Measurements from ENCODE around the gene PRR14. TPM values are rescaled to one million over a fixed set of nuclear protein-coding genes. Genes with fewer than 3 reads are reported as not detected.

Gene PRR14
- total and polyA plus RNA-seq, 10 of the 15 experiments (the other 5 are each of a cell fraction or from before 2014, with no cell fraction given) = 2.5 to 66.8 (median 19.2) TPM

DNA sequence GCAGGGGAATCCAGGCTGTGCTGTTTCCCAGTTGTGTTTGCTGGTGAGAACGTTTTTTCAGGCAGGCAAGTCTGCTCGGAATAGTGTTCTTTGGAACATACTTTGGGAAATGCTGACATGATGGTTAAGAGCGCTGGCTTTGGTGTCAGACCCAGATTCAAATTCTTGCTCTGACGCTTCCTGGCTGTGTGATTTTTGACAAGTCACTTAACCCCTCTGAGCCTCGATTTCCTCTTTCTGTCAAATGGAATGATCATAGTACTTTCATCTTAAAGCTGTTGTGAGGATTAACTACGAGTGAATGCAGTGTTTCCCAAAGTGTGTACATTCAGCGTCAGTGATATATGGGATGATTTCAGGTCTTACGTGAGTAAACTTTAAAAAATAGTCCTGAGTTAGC, 12.3 kb downstream of the PRR14 start:
- ChIA-PET POLR2A (interaction anchor here (0.9 to 1.6 kb wide), 2 partner anchors 13 to 30 kb away, joined by 4 to 6 read pairs; partner anchors contain the start of gene PRR14), SMC1A (ENCODE audit: uncharacterized antibody, unreplicated experiment) (interaction anchor here (1.1 kb wide), 1 partner anchor 34 kb away, joined by 3 read pairs; no protein-coding TSS in a partner anchor), CTCF (interaction anchor here (0.8 to 1.6 kb wide), 2 partner anchors 15 to 31 kb away, joined by 3 to 5 read pairs; no protein-coding TSS in a partner anchor), RAD21 (ENCODE audit: unreplicated experiment) (no interaction called here)
- intact Hi-C loops (cut with micrococcal nuclease; ENCODE audit: unreplicated experiment) (no loop called here), in situ Hi-C loops (cut with MboI) (loop anchor here (5.0 to 25.0 kb wide), 2 partner anchors 34 to 1224 kb away; partner anchors contain the start of gene SRCAP)
- TF ChIP-seq SIX5 (IDR thresholded peaks at IDR 0.05; ENCODE audit: low read depth, low read length, severe bottlenecking) (no peak), SMARCA5 (IDR thresholded peaks at IDR 0.05) (0 out of 2 replicates have a peak, but pooled peaks have one; percentile 39), SRF (IDR thresholded peaks at IDR 0.05; ENCODE audit: low read depth in 2 of 2, low read length in 2 of 2) (no peak), KDM1A (IDR thresholded peaks at IDR 0.05; ENCODE audit: borderline replicate concordance) (no peak), STAT1 (conservative IDR thresholded peaks at IDR 0.05) (no peak), RAD51 (IDR thresholded peaks at IDR 0.05) (no peak)
- WGBS (ENCODE audit: insufficient coverage, insufficient replicate concordance, low lambda C conversion rate, missing lambda C conversion rate) = 17% methylated on average over 8 of the region's 8 CpGs
- no peak for DNase-seq (ENCODE audit: low read depth, low spot score)
- Histone ChIP-seq H3K27ac (ENCODE audit: control insufficient read depth, insufficient read depth) (no peak overlapping the region), H3K79me2 (ENCODE audit: control insufficient read depth, insufficient read depth, low read length) (peaks cover 48% of the 10 kb centered on the region), H4K20me1 (ENCODE audit: control insufficient read depth, insufficient read depth) (0 out of 2 replicates have a peak, but pooled peaks cover 4% of the 10 kb centered on the region), H3K4me1 (ENCODE audit: control insufficient read depth, insufficient read depth, low read length) (peaks cover 15% of the 10 kb centered on the region), H3K4me3 (peak overlapping the region; percentile 25; the same call in 1 of the 2 replicates), H3K4me2 (ENCODE audit: control insufficient read depth, insufficient read depth) (peak overlapping the region; percentile 98), H3K9me3 (replicated peaks; ENCODE audit: control insufficient read depth, insufficient read depth, low read length) (no peaks in the 10 kb centered on the region; the same call in 2 of the 3 replicates), H2AFZ (ENCODE audit: control insufficient read depth, low read depth, low read length) (no peak overlapping the region), H3K27me3 (replicated peaks in 1 of 2; ENCODE audit: control insufficient read depth in 2 of 2, insufficient read depth in 2 of 2, low read length in 1 of 2) (no peaks in the 10 kb centered on the region), H3K36me3 (ENCODE audit: control insufficient read depth in 2 of 2, insufficient read depth in 2 of 2, low read length in 1 of 2) (peaks cover 26 to 34% of the 10 kb centered on the region in 2 experiments), H3K9ac (ENCODE audit: control insufficient read depth, insufficient read depth, low read length) (peak overlapping the region; percentile 30; the same call in 1 of the 2 replicates)
- no peak for ATAC-seq
- no TSS peak for BruUV-seq (replicated peaks)
- FAIRE-seq = no peak

GRCh38 chr16:30663820-30664219, 13.1 kb downstream of the PRR14 start:
- 18% methylated on average over 9 of the region's 9 CpGs for WGBS (ENCODE audit: insufficient coverage, insufficient replicate concordance, low lambda C conversion rate, missing lambda C conversion rate)
- ChIA-PET RAD21 (ENCODE audit: unreplicated experiment) (no interaction called here), SMC1A (ENCODE audit: uncharacterized antibody, unreplicated experiment) (interaction anchor here (1.1 kb wide), 1 partner anchor 34 kb away, joined by 3 read pairs; no protein-coding TSS in a partner anchor), CTCF (interaction anchor here (0.8 to 1.6 kb wide), 2 partner anchors 14 to 30 kb away, joined by 3 to 5 read pairs; no protein-coding TSS in a partner anchor), POLR2A (interaction anchor here (0.6 to 1.6 kb wide), 2 partner anchors 30 to 71 kb away, joined by 5 to 6 read pairs; no protein-coding TSS in a partner anchor)
- no peak overlapping the region; the same call in 1 of the 2 replicates for H3K9ac ChIP-seq (ENCODE audit: control insufficient read depth, insufficient read depth, low read length)
- BruUV-seq (replicated peaks) = no TSS peak
- in situ Hi-C loops (cut with MboI) = loop anchor here (5.0 to 25.0 kb wide), 2 partner anchors 33 to 1223 kb away; partner anchors contain the start of gene SRCAP
- no peak overlapping the region for H2AFZ ChIP-seq (ENCODE audit: control insufficient read depth, low read depth, low read length)
- intact Hi-C loops (cut with micrococcal nuclease; ENCODE audit: unreplicated experiment) = no loop called here
- TF ChIP-seq TCF12 (IDR thresholded peaks at IDR 0.05; ENCODE audit: low read depth, low read length) (peak; percentile 68), BCL11A (IDR thresholded peaks at IDR 0.05; ENCODE audit: low read depth, low read length) (0 out of 2 replicates have a peak, but pooled peaks have one; percentile 8), ZNF622 (IDR thresholded peaks at IDR 0.05) (no peak), PBX3 (IDR thresholded peaks at IDR 0.05; ENCODE audit: insufficient replicate concordance, low read depth, low read length) (peak; percentile 16), NR2C2 (IDR thresholded peaks at IDR 0.05; ENCODE audit: borderline replicate concordance, control insufficient read depth, insufficient read length, low read depth) (no peak)
- TF ChIP-seq, protein P1, sequence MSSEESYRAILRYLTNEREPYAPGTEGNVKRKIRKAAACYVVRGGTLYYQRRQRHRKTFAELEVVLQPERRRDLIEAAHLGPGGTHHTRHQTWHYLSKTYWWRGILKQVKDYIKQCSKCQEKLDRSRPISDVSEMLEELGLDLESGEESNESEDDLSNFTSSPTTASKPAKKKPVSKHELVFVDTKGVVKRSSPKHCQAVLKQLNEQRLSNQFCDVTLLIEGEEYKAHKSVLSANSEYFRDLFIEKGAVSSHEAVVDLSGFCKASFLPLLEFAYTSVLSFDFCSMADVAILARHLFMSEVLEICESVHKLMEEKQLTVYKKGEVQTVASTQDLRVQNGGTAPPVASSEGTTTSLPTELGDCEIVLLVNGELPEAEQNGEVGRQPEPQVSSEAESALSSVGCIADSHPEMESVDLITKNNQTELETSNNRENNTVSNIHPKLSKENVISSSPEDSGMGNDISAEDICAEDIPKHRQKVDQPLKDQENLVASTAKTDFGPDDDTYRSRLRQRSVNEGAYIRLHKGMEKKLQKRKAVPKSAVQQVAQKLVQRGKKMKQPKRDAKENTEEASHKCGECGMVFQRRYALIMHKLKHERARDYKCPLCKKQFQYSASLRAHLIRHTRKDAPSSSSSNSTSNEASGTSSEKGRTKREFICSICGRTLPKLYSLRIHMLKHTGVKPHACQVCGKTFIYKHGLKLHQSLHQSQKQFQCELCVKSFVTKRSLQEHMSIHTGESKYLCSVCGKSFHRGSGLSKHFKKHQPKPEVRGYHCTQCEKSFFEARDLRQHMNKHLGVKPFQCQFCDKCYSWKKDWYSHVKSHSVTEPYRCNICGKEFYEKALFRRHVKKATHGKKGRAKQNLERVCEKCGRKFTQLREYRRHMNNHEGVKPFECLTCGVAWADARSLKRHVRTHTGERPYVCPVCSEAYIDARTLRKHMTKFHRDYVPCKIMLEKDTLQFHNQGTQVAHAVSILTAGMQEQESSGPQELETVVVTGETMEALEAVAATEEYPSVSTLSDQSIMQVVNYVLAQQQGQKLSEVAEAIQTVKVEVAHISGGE (CRISPR knock-in tag; IDR thresholded peaks at IDR 0.05) = no peak
- ATAC-seq (no peak), DNase-seq (ENCODE audit: low read depth, low spot score) (no peak), FAIRE-seq (no peak)
- H3K4me2 ChIP-seq (ENCODE audit: control insufficient read depth, insufficient read depth) = peak overlapping the region; percentile 98; the same call in 1 of the 2 replicates
- H3K4me3 ChIP-seq = 0 out of 2 replicates have a peak overlapping the region, but pooled peaks have one; percentile 25
- H3K36me3 ChIP-seq (ENCODE audit: control insufficient read depth in 2 of 2, insufficient read depth in 2 of 2, low read length in 1 of 2) = peaks cover 28 to 37% of the 10 kb centered on the region in 2 experiments
- no peaks in the 10 kb centered on the region for H3K27me3 ChIP-seq (replicated peaks in 1 of 2; ENCODE audit: control insufficient read depth in 2 of 2, insufficient read depth in 2 of 2, low read length in 1 of 2)
- H3K27ac ChIP-seq (ENCODE audit: control insufficient read depth, insufficient read depth) = no peak overlapping the region
- H3K4me1 ChIP-seq (ENCODE audit: control insufficient read depth, insufficient read depth, low read length) = peaks cover 15% of the 10 kb centered on the region
- H3K79me2 ChIP-seq (ENCODE audit: control insufficient read depth, insufficient read depth, low read length) = peaks cover 48% of the 10 kb centered on the region
- no peaks in the 10 kb centered on the region; the same call in 2 of the 3 replicates for H3K9me3 ChIP-seq (replicated peaks; ENCODE audit: control insufficient read depth, insufficient read depth, low read length)
- 0 out of 2 replicates have a peak, but pooled peaks cover 4% of the 10 kb centered on the region for H4K20me1 ChIP-seq (ENCODE audit: control insufficient read depth, insufficient read depth)
